Tongue (tissue), 3 donors: Measurements from ENCODE around the gene INS. TPM values are rescaled to one million over a fixed set of nuclear protein-coding genes. Genes with fewer than 3 reads are reported as not detected.

Experiments
- DNase-seq: peaks from one replicate; pipeline ENCODE4 v3.0.0-alpha.2; 2015
- small RNA-seq: library from RNA; depleted of rRNA; stranded (forward); fragments of <200 nt; gene quantifications from one replicate; pipeline ENCODE3, GENCODE V24; 2014; ENCODE audit warnings: low replicate concordance
- total RNA-seq: library from RNA; depleted of rRNA; stranded (reverse); fragments of >200 nt; gene quantifications from one replicate; pipeline ENCODE4 v1.2.3, GENCODE V29; 2014

INS gene
- total RNA-seq, 1 donor from 2014 or later, result not detected

DNA sequence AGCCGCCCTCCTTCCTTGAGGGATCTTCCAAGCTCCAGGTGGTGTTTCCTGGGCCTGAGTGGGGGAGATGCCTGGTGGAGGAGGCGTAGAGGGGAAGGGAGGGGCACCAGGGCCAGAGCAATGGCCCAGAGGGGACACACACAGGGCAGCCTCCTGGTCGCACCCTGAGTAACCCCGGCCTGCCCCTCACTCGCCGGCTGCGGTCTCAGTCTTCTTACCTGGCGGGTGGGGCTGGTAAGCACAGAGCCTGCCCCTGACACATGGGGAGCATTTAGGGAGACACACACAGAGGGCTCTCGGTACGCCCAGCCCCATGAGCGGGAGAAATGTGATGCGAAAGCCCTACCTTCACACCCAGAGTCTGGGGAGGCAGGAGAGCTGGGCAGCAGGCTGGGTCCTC lies 45.7 kb downstream of the INS start:
- no peak for DNase-seq

DNA sequence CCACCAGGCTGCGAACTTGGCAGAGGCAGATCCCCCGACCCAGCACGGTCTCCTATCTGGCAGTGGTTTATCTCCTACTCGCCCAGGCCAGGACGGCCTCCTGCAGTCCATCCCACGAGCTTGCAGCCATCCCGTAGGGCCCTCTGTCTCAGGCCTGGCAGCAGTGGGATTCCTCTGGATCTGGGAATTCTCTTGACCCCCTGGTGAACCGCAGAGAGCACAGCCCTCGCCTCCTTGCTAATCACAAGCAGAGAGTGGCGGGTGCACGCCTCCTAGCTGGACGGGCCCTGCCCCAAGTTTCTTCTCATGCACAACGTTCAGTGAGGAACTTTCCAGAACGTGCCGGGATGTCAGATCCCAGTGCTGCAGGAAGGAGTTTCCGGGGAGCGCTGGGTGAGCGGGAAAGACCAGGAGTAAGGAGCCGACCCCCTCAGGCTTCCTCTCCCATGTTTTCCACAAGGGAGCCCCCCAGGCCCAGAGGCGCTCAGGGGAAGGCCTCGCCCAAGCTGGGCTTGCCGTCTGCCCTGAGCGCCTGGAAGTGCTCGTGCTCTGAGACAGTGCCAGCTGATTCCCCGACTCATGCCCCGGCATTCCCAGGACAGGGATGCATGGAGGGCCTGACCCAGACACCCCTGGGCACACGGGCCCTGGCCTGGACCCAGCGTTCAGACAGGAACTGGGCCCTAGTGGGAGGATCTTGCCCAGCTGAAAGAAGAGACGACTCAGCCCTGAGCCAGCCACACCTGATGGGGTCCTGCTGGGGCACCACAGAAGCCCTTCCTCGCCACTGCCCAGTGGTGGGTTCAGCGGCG lies 46.4 kb downstream of the INS start:
- DNase-seq, result no peak

DNA sequence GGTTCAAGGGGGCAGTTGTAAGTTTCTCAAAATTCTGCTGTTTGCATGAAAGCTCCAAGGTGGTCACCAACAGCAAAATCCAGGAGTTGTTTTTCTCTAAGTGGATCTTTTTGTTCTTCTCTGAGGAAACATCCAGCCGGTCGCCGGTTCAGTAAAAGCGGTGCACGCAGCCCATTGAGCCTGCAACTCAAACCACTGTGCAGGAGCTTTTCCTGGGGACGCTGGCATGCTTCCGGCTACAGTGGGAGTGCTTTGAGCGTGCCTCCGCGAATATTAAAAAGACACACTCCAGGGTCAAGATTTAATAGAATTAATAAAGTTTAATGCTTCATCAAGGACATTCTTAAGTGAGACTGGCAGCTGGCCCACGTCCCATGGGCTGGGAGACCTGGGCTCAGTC lies 47.2 kb downstream of the INS start:
- DNase-seq, result no peak

DNA sequence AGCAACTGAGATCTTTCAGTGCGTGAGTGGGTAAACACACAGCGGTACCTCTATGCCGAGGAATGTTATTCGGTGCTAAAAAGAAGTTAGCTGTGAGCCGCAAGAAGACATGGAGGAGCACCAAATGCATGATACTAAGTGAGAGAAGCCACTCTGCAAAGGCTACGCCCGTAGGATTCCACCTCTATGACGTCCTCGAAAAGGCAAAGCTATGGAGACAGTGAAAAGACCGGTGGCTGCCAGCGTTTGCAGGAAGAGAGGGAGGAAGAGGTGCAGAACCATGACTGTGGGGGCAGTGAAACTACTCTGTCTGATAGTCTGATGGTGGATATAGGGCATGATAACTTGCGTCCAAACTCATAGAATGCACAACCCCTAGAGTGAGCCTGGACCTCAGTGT lies 50.5 kb downstream of the INS start:
- DNase-seq, result no peak

Small RNA genes within 50 kb of the gene (small RNA-seq; reads per million reads assigned to genes)
- gene MIR4686 (not detected), gene MIR483 (17.9 reads per million, percentile 94 among the genes with 10 or more reads in this experiment)

Other genes with a start within 250 kb of the INS start
- gene TNNT3, start 241.5 kb downstream of the INS start, total RNA-seq, result 5,696 TPM
- 32.7 TPM for gene MRPL23, start 213.9 kb downstream of the INS start, total RNA-seq
- gene H19, start 163.4 kb downstream of the INS start, total RNA-seq, result 18,800 TPM
- gene IGF2, start 21.8 kb downstream of the INS start, total RNA-seq, result 1,514 TPM
- 0.62 TPM for gene TH, start 10.6 kb upstream of the INS start, total RNA-seq
- 4.1 TPM for gene ASCL2, start 109.4 kb upstream of the INS start, total RNA-seq
- 0.10 TPM for gene C11orf21, start 140.7 kb upstream of the INS start, total RNA-seq
- 2.1 TPM for gene TSPAN32, start 140.8 kb upstream of the INS start, total RNA-seq
- 377 TPM for gene CD81, start 216.1 kb upstream of the INS start, total RNA-seq
- 21.6 TPM for gene TSSC4, start 239.5 kb upstream of the INS start, total RNA-seq